AG04449 (cell line): Measurements from ENCODE around the gene CNTNAP2.
A peak's percentile ranks its signal among the peaks of the same experiment; 100 is the strongest.

Experiments used
- CTCF ChIA-PET: fragments of 350-600 bp; formaldehyde crosslinking; extraction: SDS; loops from one replicate; lab custom pipeline; 2021; ENCODE audit warnings: antibody characterized with exemption; lab: Yijun Ruan, JAX
- POLR2A ChIA-PET: fragments of 400-600, 350-600 bp; formaldehyde crosslinking; extraction: SDS; loops from one replicate; lab custom pipeline; 2020; ENCODE audit warnings: antibody characterized with exemption, inconsistent platforms; lab: Yijun Ruan, JAX
- DNase-seq: peaks from one replicate; pipeline ENCODE4 v3.0.0-alpha.2; 2010; ENCODE audit warnings: low read depth, low spot score
- H3K4me3 ChIP-seq: 2 replicates; pipeline ENCODE4 v1.5.1; 2011; ENCODE audit warnings: low read depth, mild to moderate bottlenecking, control low read depth, low read length
- TF ChIP-seq, protein P1 (sequence below): IDR thresholded peaks from one replicate; pipeline ENCODE4 v1.5.1; 2011; ENCODE audit warnings: mild to moderate bottlenecking, moderate library complexity, low read length, control low read depth, inconsistent platforms; ENCODE audit not compliant: insufficient read depth; ENCODE audit errors: missing control alignments

CNTNAP2 gene

DNA sequence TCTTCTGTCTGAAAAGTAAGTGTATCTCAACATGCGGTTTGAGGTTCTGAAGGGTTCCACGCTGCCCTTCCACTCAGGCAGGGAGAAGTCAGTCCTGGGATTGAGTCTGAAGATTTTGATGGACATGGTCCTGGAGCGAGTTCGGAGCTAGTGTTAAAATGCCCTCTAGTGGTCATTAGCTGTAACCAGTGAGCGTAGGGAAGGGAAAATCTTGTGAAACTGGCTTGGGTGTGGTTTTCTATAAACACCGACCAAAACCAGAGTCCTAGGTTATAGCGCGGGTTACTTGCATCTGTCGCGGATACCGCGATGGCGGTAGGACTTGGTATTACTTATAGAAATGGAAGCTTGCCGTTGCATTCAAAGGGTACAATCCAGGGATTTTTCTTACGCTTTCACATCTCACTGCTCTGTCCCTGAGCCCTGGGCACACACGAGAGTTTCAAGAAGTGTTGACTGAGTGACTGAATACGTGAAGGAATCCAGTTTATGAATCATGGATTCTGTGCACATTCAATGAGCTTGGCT lies 2125.8 kb downstream of the CNTNAP2 start:
- no peak overlapping the region for H3K4me3 ChIP-seq
- TF ChIP-seq, protein P1, sequence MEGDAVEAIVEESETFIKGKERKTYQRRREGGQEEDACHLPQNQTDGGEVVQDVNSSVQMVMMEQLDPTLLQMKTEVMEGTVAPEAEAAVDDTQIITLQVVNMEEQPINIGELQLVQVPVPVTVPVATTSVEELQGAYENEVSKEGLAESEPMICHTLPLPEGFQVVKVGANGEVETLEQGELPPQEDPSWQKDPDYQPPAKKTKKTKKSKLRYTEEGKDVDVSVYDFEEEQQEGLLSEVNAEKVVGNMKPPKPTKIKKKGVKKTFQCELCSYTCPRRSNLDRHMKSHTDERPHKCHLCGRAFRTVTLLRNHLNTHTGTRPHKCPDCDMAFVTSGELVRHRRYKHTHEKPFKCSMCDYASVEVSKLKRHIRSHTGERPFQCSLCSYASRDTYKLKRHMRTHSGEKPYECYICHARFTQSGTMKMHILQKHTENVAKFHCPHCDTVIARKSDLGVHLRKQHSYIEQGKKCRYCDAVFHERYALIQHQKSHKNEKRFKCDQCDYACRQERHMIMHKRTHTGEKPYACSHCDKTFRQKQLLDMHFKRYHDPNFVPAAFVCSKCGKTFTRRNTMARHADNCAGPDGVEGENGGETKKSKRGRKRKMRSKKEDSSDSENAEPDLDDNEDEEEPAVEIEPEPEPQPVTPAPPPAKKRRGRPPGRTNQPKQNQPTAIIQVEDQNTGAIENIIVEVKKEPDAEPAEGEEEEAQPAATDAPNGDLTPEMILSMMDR = peak; percentile 49
- ChIA-PET CTCF (interaction anchor here (0.8 to 2.2 kb wide), 2 partner anchors 9 to 811 kb away, joined by 4 to 13 read pairs; no protein-coding TSS in a partner anchor), POLR2A (no interaction called here)
- DNase-seq = no peak

DNA sequence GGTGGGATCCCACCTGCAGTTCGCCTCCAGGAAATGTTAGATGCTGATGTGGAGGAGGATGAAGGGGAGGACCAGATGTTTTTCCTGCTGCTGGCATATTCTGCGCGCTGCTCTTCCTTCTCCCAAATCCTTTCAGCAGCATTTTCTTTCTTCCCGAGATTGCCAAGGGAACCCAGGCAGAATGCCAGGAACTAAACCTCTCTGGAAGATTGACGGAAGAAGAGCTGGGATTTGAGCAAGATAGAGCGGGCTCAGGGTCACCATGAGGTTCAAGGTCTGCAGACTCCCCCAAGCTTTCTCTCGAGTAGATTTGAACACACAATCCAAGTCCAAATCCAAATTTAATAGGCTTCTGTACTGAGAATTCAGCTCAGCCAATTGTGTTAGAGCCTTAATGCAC lies 2128.8 kb downstream of the CNTNAP2 start:
- TF ChIP-seq, protein P1 = no peak
- CTCF ChIA-PET = interaction anchor here (0.8 kb wide), 1 partner anchor 17 kb away, joined by 3 read pairs; no protein-coding TSS in a partner anchor
- DNase-seq = no peak
- POLR2A ChIA-PET = no interaction called here
- no peak overlapping the region for H3K4me3 ChIP-seq

DNA sequence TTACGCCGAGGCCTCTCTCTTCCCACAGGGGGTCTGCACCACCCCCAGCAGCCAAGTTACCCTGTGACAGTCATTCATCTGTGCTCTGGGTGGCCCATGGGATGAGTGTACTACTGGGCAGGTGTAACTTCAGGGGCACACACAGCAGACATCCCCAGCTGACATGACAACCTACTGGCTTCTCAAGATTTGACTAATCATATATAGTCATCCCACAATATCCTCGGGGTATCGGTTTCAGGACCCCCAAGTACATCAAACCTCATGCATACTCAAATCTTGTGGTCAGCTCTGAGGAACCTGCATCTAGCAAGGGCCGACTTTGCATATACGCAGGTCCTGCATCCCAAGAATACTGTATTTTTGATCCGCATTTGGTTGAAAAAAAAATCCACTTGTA lies 2137.0 kb downstream of the CNTNAP2 start:
- ChIA-PET POLR2A (no interaction called here), CTCF (no interaction called here)
- H3K4me3 ChIP-seq = no peak overlapping the region
- DNase-seq = no peak
- TF ChIP-seq, protein P1 = no peak

DNA sequence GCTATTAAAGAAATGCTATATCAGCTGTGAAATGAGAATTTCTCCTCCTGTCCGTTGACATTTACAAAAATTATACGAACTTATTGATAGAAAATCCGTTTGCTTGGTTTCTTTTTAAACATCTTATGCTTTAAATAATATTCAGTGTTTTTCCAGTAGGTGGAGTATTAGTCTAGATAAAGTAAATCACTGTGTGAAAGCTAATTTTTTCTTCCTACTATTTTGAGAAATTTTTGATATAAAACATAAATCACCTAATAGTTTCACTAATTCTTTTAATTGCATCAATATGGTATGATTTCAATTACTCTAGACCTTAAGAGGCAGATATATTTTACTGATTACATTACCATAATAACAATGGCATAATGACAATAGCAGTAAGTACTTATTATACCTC lies 2138.7 kb downstream of the CNTNAP2 start:
- TF ChIP-seq, protein P1 = no peak
- H3K4me3 ChIP-seq = no peak overlapping the region
- CTCF ChIA-PET = no interaction called here
- DNase-seq = no peak
- POLR2A ChIA-PET = no interaction called here

DNA sequence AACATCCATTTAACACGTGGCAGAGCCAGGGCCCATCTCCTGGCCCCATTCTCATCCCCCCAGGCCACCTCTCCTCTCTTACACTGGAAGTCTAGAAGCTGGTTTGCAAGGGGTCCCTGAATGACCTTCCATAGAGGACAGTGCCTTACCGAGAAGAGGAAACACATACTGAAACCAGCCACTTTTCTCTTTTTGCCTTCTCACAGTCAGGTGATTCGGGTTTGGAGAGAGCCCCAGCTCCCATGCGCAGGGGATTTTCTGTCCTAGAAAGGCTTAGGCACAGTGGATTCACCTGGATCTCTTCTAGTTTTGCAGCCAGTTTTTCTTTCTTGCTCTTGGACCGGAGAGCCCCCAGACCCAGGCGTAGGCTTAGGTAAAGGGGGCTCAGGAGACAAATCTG lies 2139.8 kb downstream of the CNTNAP2 start:
- H3K4me3 ChIP-seq = no peak overlapping the region
- TF ChIP-seq, protein P1 = no peak
- no peak for DNase-seq
- ChIA-PET POLR2A (no interaction called here), CTCF (no interaction called here)

DNA sequence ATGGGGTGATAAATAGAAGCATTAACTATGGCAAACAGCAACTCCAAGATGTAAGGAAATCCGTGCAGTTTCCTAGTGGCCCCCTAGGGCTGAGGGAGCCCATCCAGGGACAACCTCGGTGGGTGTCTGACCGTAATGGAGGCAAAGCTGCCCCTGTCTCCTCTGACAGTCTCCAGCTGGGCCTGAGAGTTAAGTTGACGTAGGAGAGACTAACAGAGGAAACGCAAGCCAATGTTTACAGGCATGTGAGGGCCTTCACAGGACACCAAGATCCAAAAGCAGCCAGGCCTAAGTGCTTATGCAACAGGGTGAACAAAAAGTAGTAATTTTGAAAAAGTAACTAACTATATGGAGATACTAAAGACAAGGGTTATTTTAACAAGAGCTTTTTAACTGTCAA lies 2144.0 kb downstream of the CNTNAP2 start:
- CTCF ChIA-PET = interaction anchor here (1.2 kb wide), 1 partner anchor 9 kb away, joined by 3 read pairs; no protein-coding TSS in a partner anchor
- TF ChIP-seq, protein P1 = no peak
- no peak for DNase-seq
- POLR2A ChIA-PET = no interaction called here
- H3K4me3 ChIP-seq = no peak overlapping the region
